Measurements from ENCODE around the gene PROX1.

PROX1 gene

GRCh38 chr1:213951876-213952275 lies 35.9 kb upstream of the PROX1 start:
- TF ChIP-seq, protein P1, sequence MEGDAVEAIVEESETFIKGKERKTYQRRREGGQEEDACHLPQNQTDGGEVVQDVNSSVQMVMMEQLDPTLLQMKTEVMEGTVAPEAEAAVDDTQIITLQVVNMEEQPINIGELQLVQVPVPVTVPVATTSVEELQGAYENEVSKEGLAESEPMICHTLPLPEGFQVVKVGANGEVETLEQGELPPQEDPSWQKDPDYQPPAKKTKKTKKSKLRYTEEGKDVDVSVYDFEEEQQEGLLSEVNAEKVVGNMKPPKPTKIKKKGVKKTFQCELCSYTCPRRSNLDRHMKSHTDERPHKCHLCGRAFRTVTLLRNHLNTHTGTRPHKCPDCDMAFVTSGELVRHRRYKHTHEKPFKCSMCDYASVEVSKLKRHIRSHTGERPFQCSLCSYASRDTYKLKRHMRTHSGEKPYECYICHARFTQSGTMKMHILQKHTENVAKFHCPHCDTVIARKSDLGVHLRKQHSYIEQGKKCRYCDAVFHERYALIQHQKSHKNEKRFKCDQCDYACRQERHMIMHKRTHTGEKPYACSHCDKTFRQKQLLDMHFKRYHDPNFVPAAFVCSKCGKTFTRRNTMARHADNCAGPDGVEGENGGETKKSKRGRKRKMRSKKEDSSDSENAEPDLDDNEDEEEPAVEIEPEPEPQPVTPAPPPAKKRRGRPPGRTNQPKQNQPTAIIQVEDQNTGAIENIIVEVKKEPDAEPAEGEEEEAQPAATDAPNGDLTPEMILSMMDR (conservative IDR thresholded peaks at IDR 0.05; ENCODE audit: low read length): no peak
- H3K4me3 ChIP-seq (ENCODE audit: low read length): no peak overlapping the region
- DNase-seq (ENCODE audit: low read depth): no peak

- H3K4me3 ChIP-seq (ENCODE audit: low read length): no peak overlapping the region
- no peak for DNase-seq (ENCODE audit: low read depth)
- TF ChIP-seq, protein P1 (conservative IDR thresholded peaks at IDR 0.05; ENCODE audit: low read length): no peak
Measured at GRCh38 chr1:213953806-213954205, 34.0 kb upstream of the PROX1 start.

- TF ChIP-seq, protein P1 (conservative IDR thresholded peaks at IDR 0.05; ENCODE audit: low read length): no peak
- no peak for DNase-seq (ENCODE audit: low read depth)
- no peak overlapping the region for H3K4me3 ChIP-seq (ENCODE audit: low read length)
Measured at GRCh38 chr1:213956295-213956770, 31.4 kb upstream of the PROX1 start.

DNA sequence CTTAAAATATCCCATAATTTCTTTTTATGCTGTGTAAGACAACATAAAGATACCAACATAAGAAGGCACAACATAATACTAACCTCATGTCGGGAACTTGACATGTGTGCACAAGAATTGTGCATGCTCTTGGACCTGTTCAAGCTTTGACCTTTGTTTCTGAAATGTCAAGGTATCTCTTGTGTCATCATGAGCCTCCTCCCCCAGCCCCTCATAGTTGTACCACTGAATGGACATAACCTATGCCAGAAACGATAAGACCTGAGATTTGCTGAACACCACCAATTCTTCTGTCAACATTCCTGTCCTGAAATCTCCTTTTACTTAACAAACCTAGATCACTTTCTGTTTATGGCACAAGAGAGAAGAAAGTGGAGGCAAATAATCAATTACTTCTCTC lies 29.4 kb upstream of the PROX1 start:
- TF ChIP-seq, protein P1 (conservative IDR thresholded peaks at IDR 0.05; ENCODE audit: low read length): no peak
- H3K4me3 ChIP-seq (ENCODE audit: low read length): no peak overlapping the region
- DNase-seq (ENCODE audit: low read depth): no peak

- DNase-seq (ENCODE audit: low read depth): no peak
- TF ChIP-seq, protein P1 (conservative IDR thresholded peaks at IDR 0.05; ENCODE audit: low read length): no peak
Measured at GRCh38 chr1:213960963-213961362, 26.8 kb upstream of the PROX1 start.

DNA sequence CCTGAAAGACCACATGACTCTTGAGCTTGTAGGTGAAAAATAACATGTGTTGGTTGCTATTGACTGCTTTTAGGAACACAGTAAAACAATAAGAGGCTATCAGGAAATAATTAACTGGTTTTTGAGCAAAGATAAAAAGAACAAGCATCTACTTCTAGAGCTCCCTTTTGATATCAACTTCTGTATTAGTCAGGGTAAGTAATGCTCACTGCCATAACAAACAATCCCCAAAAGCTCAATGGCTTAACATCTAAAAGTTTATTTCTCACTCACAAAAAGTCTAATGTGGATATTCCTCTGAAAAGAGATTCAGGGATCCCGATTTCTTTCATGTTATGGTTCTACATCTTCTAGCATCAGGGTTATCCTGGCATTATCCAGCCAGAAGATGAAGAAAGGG lies 25.3 kb upstream of the PROX1 start:
- no peak for DNase-seq (ENCODE audit: low read depth)
- TF ChIP-seq, protein P1 (conservative IDR thresholded peaks at IDR 0.05; ENCODE audit: low read length): no peak
- no peak overlapping the region for H3K4me3 ChIP-seq (ENCODE audit: low read length)

More at GRCh38 chr1:213960963-213961362, 26.8 kb upstream of the PROX1 start:
- no peak overlapping the region for H3K4me3 ChIP-seq (ENCODE audit: low read length)

GRCh38 chr1:213966122-213966521 lies 21.7 kb upstream of the PROX1 start:
- H3K4me3 ChIP-seq (ENCODE audit: low read length): no peak overlapping the region
- TF ChIP-seq, protein P1 (conservative IDR thresholded peaks at IDR 0.05; ENCODE audit: low read length): no peak
- DNase-seq (ENCODE audit: low read depth): no peak
